SK-N-SH (cell line): Measurements from ENCODE around the gene LMAN1L. TPM values are rescaled to one million over a fixed set of nuclear protein-coding genes. Genes with fewer than 3 reads are reported as not detected.

Experiments
- CTCF ChIA-PET: fragments of 300-600, 350-600 bp; formaldehyde crosslinking; extraction: SDS; loops from one replicate; lab custom pipeline; 2021; lab: Yijun Ruan, JAX
- POLR2A ChIA-PET: fragments of 350-600 bp; sonication (Branson Sonifier 250); formaldehyde crosslinking; extraction: SDS; loops from one replicate; lab custom pipeline; 2020; ENCODE audit warnings: antibody characterized with exemption, inconsistent platforms; lab: Yijun Ruan, JAX
- DNase-seq: peaks from one replicate; pipeline ENCODE4 v3.0.0; 2012
- H2AFZ ChIP-seq: fragments of 200-600 bp; sonication (generic); 2 replicates; pipeline ENCODE4 v1.8.1; 2016; ENCODE audit warnings: antibody characterized with exemption, mild to moderate bottlenecking, low read depth
- H3F3A ChIP-seq: fragments of 200-600 bp; sonication (generic); replicated peaks from 2 replicates; pipeline ENCODE3; 2016; ENCODE audit warnings: antibody characterized with exemption, mild to moderate bottlenecking; ENCODE audit not compliant: insufficient read depth
- H3K27ac ChIP-seq, 2 experiments: fragments of 200-500 bp in 1 of 2; fragments of 200-600 bp in 1 of 2; sonication (Bioruptor generic) in 1 of 2; sonication (generic), shearing (Covaris generic) in 1 of 2; 2 replicates each; pipeline versions ENCODE4 v1.5.1 to v1.6.1; 2014 to 2016; ENCODE audit warnings: low read depth in 2 of 2, inconsistent platforms in 1 of 2, low read length in 1 of 2, mild to moderate bottlenecking in 1 of 2, mixed read lengths in 1 of 2
- H3K27me3 ChIP-seq: fragments of 200-600 bp; sonication (generic), shearing (Covaris generic); 2 replicates; pipeline ENCODE4 v1.6.1; 2016; ENCODE audit warnings: mixed run types; ENCODE audit not compliant: insufficient read depth
- H3K36me3 ChIP-seq, 2 experiments: fragments of 200-500 bp in 1 of 2; fragments of 200-600 bp in 1 of 2; sonication (Bioruptor generic) in 1 of 2; sonication (generic) in 1 of 2; replicated peaks in 1 of 2; 2 replicates each; pipeline versions ENCODE3 to v1.5.1; 2014 to 2016; ENCODE audit warnings: low read length in 1 of 2, mild to moderate bottlenecking in 1 of 2; ENCODE audit not compliant: insufficient read depth in 2 of 2, control insufficient read depth in 1 of 2
- H3K4me1 ChIP-seq, 2 experiments: fragments of 200-500 bp in 1 of 2; fragments of 200-600 bp in 1 of 2; sonication (Bioruptor generic) in 1 of 2; sonication (generic), shearing (Covaris generic) in 1 of 2; 2 replicates each; pipeline versions ENCODE4 v1.5.1 to v1.6.1; 2014 to 2016; ENCODE audit warnings: low read depth in 1 of 2, low read length in 1 of 2, mixed run types in 1 of 2; ENCODE audit not compliant: insufficient read depth in 2 of 2, control insufficient read depth in 1 of 2
- H3K4me2 ChIP-seq: fragments of 200-600 bp; sonication (generic), shearing (Covaris generic); 2 replicates; pipeline ENCODE4 v1.6.1; 2017; ENCODE audit warnings: mixed run types
- H3K4me3 ChIP-seq, 2 experiments: fragments of 200-500 bp in 1 of 2; fragments of 200-600 bp in 1 of 2; sonication (Bioruptor generic) in 1 of 2; sonication (generic), shearing (Covaris generic) in 1 of 2; 2 replicates each; pipeline versions ENCODE4 v1.5.1 to v1.8.1; 2014 to 2016; ENCODE audit warnings: low read depth in 2 of 2, inconsistent platforms in 1 of 2, low read length in 1 of 2, mild to moderate bottlenecking in 1 of 2, mixed read lengths in 1 of 2, moderate library complexity in 1 of 2
- H3K79me2 ChIP-seq: fragments of 200-600 bp; sonication (generic); 2 replicates; pipeline ENCODE4 v1.8.1; 2017; ENCODE audit warnings: mild to moderate bottlenecking; ENCODE audit not compliant: insufficient read depth
- H3K9ac ChIP-seq: fragments of 200-600 bp; sonication (generic); 2 replicates; pipeline ENCODE4 v1.6.1; 2017; ENCODE audit warnings: mixed run types
- H3K9me2 ChIP-seq: fragments of 200-600 bp; sonication (generic); 2 replicates; pipeline ENCODE4 v1.6.1; 2017; ENCODE audit warnings: mixed run types
- H3K9me3 ChIP-seq: fragments of 200-600 bp; sonication (generic); 2 replicates; pipeline ENCODE4 v1.6.1; 2017; ENCODE audit warnings: mixed run types, mild to moderate bottlenecking, moderate library complexity
- H4K20me1 ChIP-seq: fragments of 200-600 bp; sonication (generic); 2 replicates; pipeline ENCODE4 v1.6.1; 2017; ENCODE audit warnings: mild to moderate bottlenecking, mixed run types; ENCODE audit not compliant: insufficient read depth
- ELF1 ChIP-seq: IDR thresholded peaks from 2 replicates; pipeline ENCODE4 v1.4.0; 2012
- EP300 ChIP-seq, 2 experiments: IDR thresholded peaks; 2 replicates each; pipeline versions ENCODE4 v1.4.0 to v1.6.1; 2012; ENCODE audit warnings: borderline replicate concordance in 1 of 2, low read depth in 1 of 2, low read length in 1 of 2
- FOXJ3 ChIP-seq: sonication (generic); formaldehyde crosslinking; IDR thresholded peaks from 2 replicates; pipeline ENCODE4 v1.5.1; 2020; ENCODE audit warnings: mild to moderate bottlenecking, missing genetic modification reagents
- GABPA ChIP-seq: IDR thresholded peaks from 2 replicates; pipeline ENCODE4 v1.4.0; 2012; ENCODE audit warnings: low read depth, mild to moderate bottlenecking
- GATA2 ChIP-seq: sonication (generic); formaldehyde crosslinking; IDR thresholded peaks from 2 replicates; pipeline ENCODE4 v1.5.0; 2020; ENCODE audit warnings: mild to moderate bottlenecking, missing genetic modification reagents
- MXI1 ChIP-seq: IDR thresholded peaks from 2 replicates; pipeline ENCODE4 v1.6.1; 2012; ENCODE audit warnings: mild to moderate bottlenecking, low read depth, low read length, improper control_type of control experiment
- SIN3A ChIP-seq: IDR thresholded peaks from 2 replicates; pipeline ENCODE4 v1.6.1; 2012; ENCODE audit warnings: low read depth, mild to moderate bottlenecking, low read length, moderate library complexity, borderline replicate concordance
- TAF1 ChIP-seq: IDR thresholded peaks from 2 replicates; pipeline ENCODE4 v1.6.1; 2012; ENCODE audit warnings: low read depth, mild to moderate bottlenecking, low read length, moderate library complexity, borderline replicate concordance
- TEAD4 ChIP-seq: IDR thresholded peaks from 2 replicates; pipeline ENCODE4 v1.4.0; 2012; ENCODE audit warnings: mild to moderate bottlenecking, borderline replicate concordance; ENCODE audit not compliant: insufficient read depth
- WGBS: methylation state at CpG from one replicate; pipeline ENCODE4 v1.1.6; 2017; ENCODE audit warnings: low lambda C conversion rate; 5-methylcytosine and 5-hydroxymethylcytosine counted together
- polyA plus RNA-seq, 3 experiments: library from polyadenylated mRNA; depleted of rRNA; stranded (reverse); fragments of >200 nt; gene quantifications; 2 replicates each; pipeline ENCODE4 v1.2.3, GENCODE V29; 2012
- TF ChIP-seq, protein P1 (sequence below): IDR thresholded peaks from 2 replicates; pipeline ENCODE4; 2012
- TF ChIP-seq, protein P2 (sequence below): IDR thresholded peaks from 2 replicates; pipeline ENCODE4 v1.6.1; 2012; ENCODE audit warnings: mild to moderate bottlenecking, low read depth, low read length, moderate library complexity
- TF ChIP-seq, protein P3 (sequence below): fragments of 150-350 bp; IDR thresholded peaks from 2 replicates; pipeline ENCODE4 v1.6.1; 2017; ENCODE audit warnings: antibody characterized with exemption, low read length, low read depth, borderline replicate concordance
- TF ChIP-seq, protein P4 (sequence below): IDR thresholded peaks from 2 replicates; pipeline ENCODE4 v1.4.0; 2012; ENCODE audit warnings: low read depth
- TF ChIP-seq, protein P5 (sequence below): fragments of 150-350 bp; IDR thresholded peaks from 2 replicates; pipeline ENCODE4 v1.6.1; 2016; ENCODE audit warnings: mild to moderate bottlenecking, low read depth, low read length

The LMAN1L gene
- polyA plus RNA-seq, 1 of the 3 experiments (the other 2 are of a cell fraction) = 0.02 TPM

DNA sequence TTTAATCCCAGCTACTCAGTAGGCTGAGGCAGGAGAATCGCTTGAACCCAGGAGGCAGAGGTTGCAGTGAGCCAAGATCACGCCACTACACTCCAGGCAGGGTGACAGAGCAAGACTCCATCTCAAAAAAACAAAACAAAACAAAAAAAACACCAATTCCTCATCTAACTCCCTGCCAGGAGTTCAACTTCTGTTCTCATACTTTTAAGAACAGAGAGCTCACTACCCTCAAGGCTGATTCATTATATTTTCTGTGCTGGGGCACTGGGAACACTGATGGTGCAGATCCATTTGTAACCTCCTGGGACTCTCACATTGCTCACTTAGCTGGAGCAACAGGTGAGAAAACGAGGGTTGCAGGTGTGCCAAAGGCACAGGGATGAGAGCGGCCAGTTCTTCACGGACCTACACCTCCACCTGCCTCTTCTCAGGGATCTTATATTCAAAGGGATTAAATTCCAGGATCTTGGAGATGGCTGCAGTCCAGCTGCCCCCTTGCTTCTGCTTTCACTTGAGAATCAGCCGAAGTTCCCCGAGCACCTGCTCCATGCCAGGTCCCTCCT, 43.1 kb upstream of the LMAN1L start:
- POLR2A ChIA-PET = interaction anchor here (0.6 to 2.6 kb wide), 4 partner anchors 14 to 138 kb away, joined by 3 to 15 read pairs (median 6); no protein-coding TSS in a partner anchor
- Histone ChIP-seq H3K27ac (no peak overlapping the region), H4K20me1 (no peaks in the 10 kb centered on the region), H3K9ac (no peak overlapping the region), H3K9me3 (no peaks in the 10 kb centered on the region), H3K36me3 (no peaks in the 10 kb centered on the region), H3K4me1 (peaks cover 0 to 5% of the 10 kb centered on the region in 2 experiments; a peak in 1 of 4 replicates), H3F3A (peaks cover 3% of the 10 kb centered on the region), H3K9me2 (no peaks in the 10 kb centered on the region), H3K27me3 (peaks cover 8% of the 10 kb centered on the region; the same call in 1 of the 2 replicates), H3K79me2 (no peaks in the 10 kb centered on the region), H3K4me3 (no peak overlapping the region), H3K4me2 (no peak overlapping the region), H2AFZ (no peak overlapping the region)
- DNase-seq = no peak
- TF ChIP-seq, protein P1, sequence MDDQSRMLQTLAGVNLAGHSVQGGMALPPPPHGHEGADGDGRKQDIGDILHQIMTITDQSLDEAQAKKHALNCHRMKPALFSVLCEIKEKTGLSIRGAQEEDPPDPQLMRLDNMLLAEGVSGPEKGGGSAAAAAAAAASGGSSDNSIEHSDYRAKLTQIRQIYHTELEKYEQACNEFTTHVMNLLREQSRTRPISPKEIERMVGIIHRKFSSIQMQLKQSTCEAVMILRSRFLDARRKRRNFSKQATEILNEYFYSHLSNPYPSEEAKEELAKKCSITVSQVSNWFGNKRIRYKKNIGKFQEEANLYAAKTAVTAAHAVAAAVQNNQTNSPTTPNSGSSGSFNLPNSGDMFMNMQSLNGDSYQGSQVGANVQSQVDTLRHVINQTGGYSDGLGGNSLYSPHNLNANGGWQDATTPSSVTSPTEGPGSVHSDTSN = no peak
- TF ChIP-seq MXI1 (no peak), FOXJ3 (CRISPR knock-in tag) (no peak), GATA2 (no peak), TAF1 (no peak), GABPA (no peak), EP300 (IDR thresholded peaks at IDR 0.05; ENCODE audit: borderline replicate concordance in 1 of 2, low read depth in 1 of 2, low read length in 1 of 2) (no peak), ELF1 (no peak), SIN3A (no peak), TEAD4 (no peak)
- TF ChIP-seq, protein P2, sequence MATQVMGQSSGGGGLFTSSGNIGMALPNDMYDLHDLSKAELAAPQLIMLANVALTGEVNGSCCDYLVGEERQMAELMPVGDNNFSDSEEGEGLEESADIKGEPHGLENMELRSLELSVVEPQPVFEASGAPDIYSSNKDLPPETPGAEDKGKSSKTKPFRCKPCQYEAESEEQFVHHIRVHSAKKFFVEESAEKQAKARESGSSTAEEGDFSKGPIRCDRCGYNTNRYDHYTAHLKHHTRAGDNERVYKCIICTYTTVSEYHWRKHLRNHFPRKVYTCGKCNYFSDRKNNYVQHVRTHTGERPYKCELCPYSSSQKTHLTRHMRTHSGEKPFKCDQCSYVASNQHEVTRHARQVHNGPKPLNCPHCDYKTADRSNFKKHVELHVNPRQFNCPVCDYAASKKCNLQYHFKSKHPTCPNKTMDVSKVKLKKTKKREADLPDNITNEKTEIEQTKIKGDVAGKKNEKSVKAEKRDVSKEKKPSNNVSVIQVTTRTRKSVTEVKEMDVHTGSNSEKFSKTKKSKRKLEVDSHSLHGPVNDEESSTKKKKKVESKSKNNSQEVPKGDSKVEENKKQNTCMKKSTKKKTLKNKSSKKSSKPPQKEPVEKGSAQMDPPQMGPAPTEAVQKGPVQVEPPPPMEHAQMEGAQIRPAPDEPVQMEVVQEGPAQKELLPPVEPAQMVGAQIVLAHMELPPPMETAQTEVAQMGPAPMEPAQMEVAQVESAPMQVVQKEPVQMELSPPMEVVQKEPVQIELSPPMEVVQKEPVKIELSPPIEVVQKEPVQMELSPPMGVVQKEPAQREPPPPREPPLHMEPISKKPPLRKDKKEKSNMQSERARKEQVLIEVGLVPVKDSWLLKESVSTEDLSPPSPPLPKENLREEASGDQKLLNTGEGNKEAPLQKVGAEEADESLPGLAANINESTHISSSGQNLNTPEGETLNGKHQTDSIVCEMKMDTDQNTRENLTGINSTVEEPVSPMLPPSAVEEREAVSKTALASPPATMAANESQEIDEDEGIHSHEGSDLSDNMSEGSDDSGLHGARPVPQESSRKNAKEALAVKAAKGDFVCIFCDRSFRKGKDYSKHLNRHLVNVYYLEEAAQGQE = no peak
- TF ChIP-seq, protein P3, sequence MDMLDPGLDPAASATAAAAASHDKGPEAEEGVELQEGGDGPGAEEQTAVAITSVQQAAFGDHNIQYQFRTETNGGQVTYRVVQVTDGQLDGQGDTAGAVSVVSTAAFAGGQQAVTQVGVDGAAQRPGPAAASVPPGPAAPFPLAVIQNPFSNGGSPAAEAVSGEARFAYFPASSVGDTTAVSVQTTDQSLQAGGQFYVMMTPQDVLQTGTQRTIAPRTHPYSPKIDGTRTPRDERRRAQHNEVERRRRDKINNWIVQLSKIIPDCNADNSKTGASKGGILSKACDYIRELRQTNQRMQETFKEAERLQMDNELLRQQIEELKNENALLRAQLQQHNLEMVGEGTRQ = no peak
- TF ChIP-seq, protein P4, sequence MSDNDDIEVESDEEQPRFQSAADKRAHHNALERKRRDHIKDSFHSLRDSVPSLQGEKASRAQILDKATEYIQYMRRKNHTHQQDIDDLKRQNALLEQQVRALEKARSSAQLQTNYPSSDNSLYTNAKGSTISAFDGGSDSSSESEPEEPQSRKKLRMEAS = no peak
- TF ChIP-seq, protein P5, sequence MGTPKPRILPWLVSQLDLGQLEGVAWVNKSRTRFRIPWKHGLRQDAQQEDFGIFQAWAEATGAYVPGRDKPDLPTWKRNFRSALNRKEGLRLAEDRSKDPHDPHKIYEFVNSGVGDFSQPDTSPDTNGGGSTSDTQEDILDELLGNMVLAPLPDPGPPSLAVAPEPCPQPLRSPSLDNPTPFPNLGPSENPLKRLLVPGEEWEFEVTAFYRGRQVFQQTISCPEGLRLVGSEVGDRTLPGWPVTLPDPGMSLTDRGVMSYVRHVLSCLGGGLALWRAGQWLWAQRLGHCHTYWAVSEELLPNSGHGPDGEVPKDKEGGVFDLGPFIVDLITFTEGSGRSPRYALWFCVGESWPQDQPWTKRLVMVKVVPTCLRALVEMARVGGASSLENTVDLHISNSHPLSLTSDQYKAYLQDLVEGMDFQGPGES = no peak
- CTCF ChIA-PET = interaction anchor here (0.6 to 24.3 kb wide), 75 partner anchors 9 to 406 kb away, joined by 3 to 1109 read pairs (median 7); partner anchors contain the start of genes ARID3B, CLK3, COX5A and CPLX3
- WGBS = 22% methylated on average over 5 of the region's 7 CpGs
